ENCODE data around the gene AUTS2. TPM values are rescaled to one million over a fixed set of nuclear protein-coding genes. Genes with fewer than 3 reads are reported as not detected.

Gene AUTS2
- total and polyA plus RNA-seq, 4 experiments from 2014 or later: 3.4 to 35.2 (median 25.5) TPM

- Mint-ChIP-seq H3K4me3 (peak overlapping the region in 1 of 8 donors; percentile 33), H3K4me1 (peaks cover 7 to 13% (median 9%) of the 10 kb centered on the region in 4 donors)
- POLR2A ChIA-PET (ENCODE audit: partially characterized antibody): no interaction called here
These were observed 1232.2 kb downstream of the AUTS2 start for GRCh38 chr7:70830426-70830825.

GRCh38 chr7:70833726-70834125 is 1235.5 kb downstream of the AUTS2 start:
- no peaks in the 10 kb centered on the region for H3K27me3 ChIP-seq (ENCODE audit: insufficient read depth, low read length)
- ChIA-PET POLR2A (ENCODE audit: partially characterized antibody) (interaction anchor here (0.6 kb wide), 1 partner anchor 11 kb away, joined by 3 read pairs; no protein-coding TSS in a partner anchor), CTCF (ENCODE audit: partially characterized antibody) (no interaction called here)
- Mint-ChIP-seq H3K4me3 (no peak overlapping the region), H3K27me3 (peaks cover 0 to 4% of the 10 kb centered on the region in 2 donors), H3K4me1 (peaks cover 7 to 13% (median 9%) of the 10 kb centered on the region in 4 donors), H3K27ac (no peak overlapping the region), H3K9me3 (peaks cover 0 to 5% (median 0%) of the 10 kb centered on the region in 8 donors), H3K36me3 (no peaks in the 10 kb centered on the region)
- H3K4me3 ChIP-seq (ENCODE audit: low read length in 2 of 2): no peak overlapping the region
- H3K36me3 ChIP-seq (ENCODE audit: insufficient read depth, low read length): no peaks in the 10 kb centered on the region
- H3K27ac ChIP-seq (ENCODE audit: low read depth, low read length): no peak overlapping the region
- no peaks in the 10 kb centered on the region for H3K4me1 ChIP-seq (ENCODE audit: insufficient read depth, low read length)
- intact Hi-C loops (cut with micrococcal nuclease): no loop called here
- DNase-seq: no peak
- no peaks in the 10 kb centered on the region for H3K9me3 ChIP-seq (ENCODE audit: control insufficient read depth in 1 of 2, low read length in 2 of 2)

More at GRCh38 chr7:70830426-70830825, 1232.2 kb downstream of the AUTS2 start:
- H3K27me3 ChIP-seq (ENCODE audit: insufficient read depth, low read length): no peaks in the 10 kb centered on the region
- no peak overlapping the region for H3K4me3 ChIP-seq (ENCODE audit: low read length in 2 of 2)
- H3K9me3 ChIP-seq (ENCODE audit: control insufficient read depth in 1 of 2, low read length in 2 of 2): no peaks in the 10 kb centered on the region
- Mint-ChIP-seq H3K36me3 (no peaks in the 10 kb centered on the region), H3K9me3 (peaks cover 0 to 2% (median 0%) of the 10 kb centered on the region in 8 donors), H3K27ac (no peak overlapping the region), H3K27me3 (peaks cover 0 to 1% of the 10 kb centered on the region in 2 donors)
- no peaks in the 10 kb centered on the region for H3K4me1 ChIP-seq (ENCODE audit: insufficient read depth, low read length)
- DNase-seq: no peak
- intact Hi-C loops (cut with micrococcal nuclease): no loop called here
- no peaks in the 10 kb centered on the region for H3K36me3 ChIP-seq (ENCODE audit: insufficient read depth, low read length)
- no peak overlapping the region for H3K27ac ChIP-seq (ENCODE audit: low read depth, low read length)
- CTCF ChIA-PET (ENCODE audit: partially characterized antibody): interaction anchor here (1.0 to 3.7 kb wide), 6 partner anchors 8 to 904 kb away, joined by 3 to 52 read pairs (median 7); no protein-coding TSS in a partner anchor

- H3K4me1 Mint-ChIP-seq: peaks cover 3 to 7% (median 4%) of the 10 kb centered on the region in 4 donors
- intact Hi-C loops (cut with micrococcal nuclease): no loop called here
- CTCF ChIA-PET (ENCODE audit: partially characterized antibody): no interaction called here
These were observed 1236.1 kb downstream of the AUTS2 start for GRCh38 chr7:70834424-70834823.

GRCh38 chr7:70835658-70836057 is 1237.4 kb downstream of the AUTS2 start:
- intact Hi-C loops (cut with micrococcal nuclease): no loop called here
- ChIA-PET POLR2A (ENCODE audit: partially characterized antibody) (no interaction called here), CTCF (ENCODE audit: partially characterized antibody) (interaction anchor here (1.0 to 1.3 kb wide), 2 partner anchors 13 to 896 kb away, joined by 3 to 4 read pairs; no protein-coding TSS in a partner anchor)
- H3K9me3 ChIP-seq (ENCODE audit: control insufficient read depth in 1 of 2, low read length in 2 of 2): no peaks in the 10 kb centered on the region
- no peak overlapping the region for H3K27ac ChIP-seq (ENCODE audit: low read depth, low read length)
- no peaks in the 10 kb centered on the region for H3K27me3 ChIP-seq (ENCODE audit: insufficient read depth, low read length)
- Mint-ChIP-seq H3K27ac (no peak overlapping the region), H3K36me3 (no peaks in the 10 kb centered on the region), H3K4me3 (no peak overlapping the region), H3K4me1 (no peaks in the 10 kb centered on the region), H3K27me3 (peaks cover 0 to 2% of the 10 kb centered on the region in 2 donors), H3K9me3 (peaks cover 0 to 10% (median under 1%) of the 10 kb centered on the region in 8 donors)
- H3K4me3 ChIP-seq (ENCODE audit: low read length in 2 of 2): no peak overlapping the region
- no peak for DNase-seq
- no peaks in the 10 kb centered on the region for H3K36me3 ChIP-seq (ENCODE audit: insufficient read depth, low read length)
- no peaks in the 10 kb centered on the region for H3K4me1 ChIP-seq (ENCODE audit: insufficient read depth, low read length)

More at GRCh38 chr7:70834424-70834823, 1236.1 kb downstream of the AUTS2 start:
- Histone ChIP-seq H3K36me3 (ENCODE audit: insufficient read depth, low read length) (no peaks in the 10 kb centered on the region), H3K9me3 (ENCODE audit: control insufficient read depth in 1 of 2, low read length in 2 of 2) (no peaks in the 10 kb centered on the region), H3K4me1 (ENCODE audit: insufficient read depth, low read length) (no peaks in the 10 kb centered on the region), H3K27me3 (ENCODE audit: insufficient read depth, low read length) (no peaks in the 10 kb centered on the region), H3K4me3 (ENCODE audit: low read length in 2 of 2) (no peak overlapping the region), H3K27ac (ENCODE audit: low read depth, low read length) (no peak overlapping the region)
- no peak for DNase-seq
- Mint-ChIP-seq H3K9me3 (peaks cover 0 to 7% (median 0%) of the 10 kb centered on the region in 8 donors), H3K27ac (no peak overlapping the region), H3K4me3 (no peak overlapping the region), H3K27me3 (peaks cover 0 to 3% of the 10 kb centered on the region in 2 donors), H3K36me3 (no peaks in the 10 kb centered on the region)
- POLR2A ChIA-PET (ENCODE audit: partially characterized antibody): no interaction called here

- no peaks in the 10 kb centered on the region for H3K36me3 ChIP-seq (ENCODE audit: insufficient read depth, low read length)
- DNase-seq: no peak
- CTCF ChIA-PET (ENCODE audit: partially characterized antibody): interaction anchor here (1.3 kb wide), 1 partner anchor 895 kb away, joined by 4 read pairs; no protein-coding TSS in a partner anchor
- H3K4me1 ChIP-seq (ENCODE audit: insufficient read depth, low read length): no peaks in the 10 kb centered on the region
- Mint-ChIP-seq H3K4me3 (no peak overlapping the region), H3K27me3 (peaks cover 0 to 2% of the 10 kb centered on the region in 2 donors), H3K9me3 (peaks cover 0 to 14% (median 1%) of the 10 kb centered on the region in 8 donors), H3K36me3 (no peaks in the 10 kb centered on the region), H3K4me1 (no peaks in the 10 kb centered on the region), H3K27ac (no peak overlapping the region)
- H3K4me3 ChIP-seq (ENCODE audit: low read length in 2 of 2): no peak overlapping the region
- H3K27ac ChIP-seq (ENCODE audit: low read depth, low read length): no peak overlapping the region
- H3K27me3 ChIP-seq (ENCODE audit: insufficient read depth, low read length): no peaks in the 10 kb centered on the region
- no peaks in the 10 kb centered on the region for H3K9me3 ChIP-seq (ENCODE audit: control insufficient read depth in 1 of 2, low read length in 2 of 2)
- intact Hi-C loops (cut with micrococcal nuclease): no loop called here
- POLR2A ChIA-PET (ENCODE audit: partially characterized antibody): no interaction called here
These were observed 1238.0 kb downstream of the AUTS2 start for GRCh38 chr7:70836279-70836678.

GRCh38 chr7:70836946-70837345 is 1238.7 kb downstream of the AUTS2 start:
- peaks cover 0 to 2% of the 10 kb centered on the region in 2 donors for H3K27me3 Mint-ChIP-seq
- Histone ChIP-seq H3K9me3 (ENCODE audit: control insufficient read depth in 1 of 2, low read length in 2 of 2) (no peaks in the 10 kb centered on the region), H3K27ac (ENCODE audit: low read depth, low read length) (no peak overlapping the region), H3K4me3 (ENCODE audit: low read length in 2 of 2) (no peak overlapping the region), H3K27me3 (ENCODE audit: insufficient read depth, low read length) (no peaks in the 10 kb centered on the region), H3K36me3 (ENCODE audit: insufficient read depth, low read length) (no peaks in the 10 kb centered on the region), H3K4me1 (ENCODE audit: insufficient read depth, low read length) (no peaks in the 10 kb centered on the region)
- H3K36me3 Mint-ChIP-seq: no peaks in the 10 kb centered on the region
- intact Hi-C loops (cut with micrococcal nuclease): no loop called here
- peaks cover 0 to 14% (median 2%) of the 10 kb centered on the region in 8 donors for H3K9me3 Mint-ChIP-seq
- peak overlapping the region in 1 of 8 donors; percentile 43 for H3K4me3 Mint-ChIP-seq
- CTCF ChIA-PET (ENCODE audit: partially characterized antibody): interaction anchor here (1.1 kb wide), 1 partner anchor 119 kb away, joined by 3 read pairs; no protein-coding TSS in a partner anchor
- no peaks in the 10 kb centered on the region for H3K4me1 Mint-ChIP-seq
- no peak for DNase-seq
- no peak overlapping the region for H3K27ac Mint-ChIP-seq
- POLR2A ChIA-PET (ENCODE audit: partially characterized antibody): no interaction called here

GRCh38 chr7:70837589-70837988 is 1239.3 kb downstream of the AUTS2 start:
- Histone ChIP-seq H3K4me3 (ENCODE audit: low read length in 2 of 2) (no peak overlapping the region), H3K27me3 (ENCODE audit: insufficient read depth, low read length) (no peaks in the 10 kb centered on the region), H3K9me3 (ENCODE audit: control insufficient read depth in 1 of 2, low read length in 2 of 2) (no peaks in the 10 kb centered on the region), H3K27ac (ENCODE audit: low read depth, low read length) (no peak overlapping the region), H3K36me3 (ENCODE audit: insufficient read depth, low read length) (no peaks in the 10 kb centered on the region), H3K4me1 (ENCODE audit: insufficient read depth, low read length) (no peaks in the 10 kb centered on the region)
- intact Hi-C loops (cut with micrococcal nuclease): no loop called here
- H3K36me3 Mint-ChIP-seq: no peaks in the 10 kb centered on the region
- ChIA-PET POLR2A (ENCODE audit: partially characterized antibody) (no interaction called here), CTCF (ENCODE audit: partially characterized antibody) (interaction anchor here (1.1 to 1.9 kb wide), 2 partner anchors 8 to 120 kb away, joined by 3 to 7 read pairs; no protein-coding TSS in a partner anchor)
- no peak overlapping the region for H3K27ac Mint-ChIP-seq
- H3K4me3 Mint-ChIP-seq: no peak overlapping the region
- H3K27me3 Mint-ChIP-seq: peaks cover 0 to 2% of the 10 kb centered on the region in 2 donors
- no peaks in the 10 kb centered on the region for H3K4me1 Mint-ChIP-seq
- no peak for DNase-seq
- H3K9me3 Mint-ChIP-seq: peaks cover 0 to 14% (median 6%) of the 10 kb centered on the region in 8 donors

All from CD4-positive, alpha-beta memory T cell (primary cell).